HG02610 (cell line): ENCODE measurements around the gene NOXRED1.

ENCODE experiments used
- ATAC-seq: cut with Tn5 transposase; IDR thresholded peaks from one replicate; pipeline ENCODE4 v1.9.1; 2021; ENCODE audit warnings: mild to moderate bottlenecking, moderate library complexity; ENCODE audit not compliant: unreplicated experiment

Gene NOXRED1

GRCh38 chr14:77347751-77348150 lies 75.6 kb downstream of the NOXRED1 start:
- no peak for ATAC-seq

- ATAC-seq, result no peak
These were observed 76.8 kb downstream of the NOXRED1 start for GRCh38 chr14:77346495-77346894.

GRCh38 chr14:77344377-77344996 lies 78.8 kb downstream of the NOXRED1 start:
- no peak for ATAC-seq
